ENCODE data around the gene FBXW7. TPM values are rescaled to one million over a fixed set of nuclear protein-coding genes. Genes with fewer than 3 reads are reported as not detected.

FBXW7 gene
- polyA plus RNA-seq, 2 of the 4 experiments (the other 2 are of a cell fraction) = 7.2 to 12.5 TPM

DNA sequence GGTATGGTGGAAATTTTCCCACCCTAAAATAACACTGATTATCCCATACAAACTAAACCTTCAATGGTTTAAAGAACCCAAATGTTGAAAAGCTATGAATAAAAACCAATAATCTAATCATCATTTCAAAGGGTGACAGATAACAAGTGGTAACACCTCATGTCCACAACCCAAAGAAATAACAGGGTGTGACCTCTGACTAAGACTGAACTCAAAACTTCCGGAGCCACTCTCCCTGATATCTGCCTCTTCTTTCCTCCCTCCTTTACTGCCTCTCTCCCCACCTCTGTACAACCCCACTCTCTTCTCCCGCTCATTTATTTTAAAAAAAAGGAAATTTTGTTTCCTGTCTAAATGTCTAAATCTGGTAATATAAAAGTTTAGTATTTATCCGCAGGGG, 11.5 kb downstream of the FBXW7 start:
- no peak overlapping the region for H3K27ac ChIP-seq
- TF ChIP-seq, protein P1, sequence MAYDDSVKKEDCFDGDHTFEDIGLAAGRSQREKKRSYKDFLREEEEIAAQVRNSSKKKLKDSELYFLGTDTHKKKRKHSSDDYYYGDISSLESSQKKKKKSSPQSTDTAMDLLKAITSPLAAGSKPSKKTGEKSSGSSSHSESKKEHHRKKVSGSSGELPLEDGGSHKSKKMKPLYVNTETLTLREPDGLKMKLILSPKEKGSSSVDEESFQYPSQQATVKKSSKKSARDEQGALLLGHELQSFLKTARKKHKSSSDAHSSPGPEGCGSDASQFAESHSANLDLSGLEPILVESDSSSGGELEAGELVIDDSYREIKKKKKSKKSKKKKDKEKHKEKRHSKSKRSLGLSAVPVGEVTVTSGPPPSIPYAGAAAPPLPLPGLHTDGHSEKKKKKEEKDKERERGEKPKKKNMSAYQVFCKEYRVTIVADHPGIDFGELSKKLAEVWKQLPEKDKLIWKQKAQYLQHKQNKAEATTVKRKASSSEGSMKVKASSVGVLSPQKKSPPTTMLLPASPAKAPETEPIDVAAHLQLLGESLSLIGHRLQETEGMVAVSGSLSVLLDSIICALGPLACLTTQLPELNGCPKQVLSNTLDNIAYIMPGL (CRISPR knock-in tag; IDR thresholded peaks at IDR 0.05; ENCODE audit: borderline replicate concordance) = no peak
- no peak for TF ChIP-seq HEYL (CRISPR knock-in tag; IDR thresholded peaks at IDR 0.05)
- TF ChIP-seq HOXB5 (CRISPR knock-in tag; IDR thresholded peaks at IDR 0.05) = no peak
- TF ChIP-seq CHD2 (IDR thresholded peaks at IDR 0.05; ENCODE audit: low read length, partially characterized antibody) = no peak
- TF ChIP-seq, protein P2, sequence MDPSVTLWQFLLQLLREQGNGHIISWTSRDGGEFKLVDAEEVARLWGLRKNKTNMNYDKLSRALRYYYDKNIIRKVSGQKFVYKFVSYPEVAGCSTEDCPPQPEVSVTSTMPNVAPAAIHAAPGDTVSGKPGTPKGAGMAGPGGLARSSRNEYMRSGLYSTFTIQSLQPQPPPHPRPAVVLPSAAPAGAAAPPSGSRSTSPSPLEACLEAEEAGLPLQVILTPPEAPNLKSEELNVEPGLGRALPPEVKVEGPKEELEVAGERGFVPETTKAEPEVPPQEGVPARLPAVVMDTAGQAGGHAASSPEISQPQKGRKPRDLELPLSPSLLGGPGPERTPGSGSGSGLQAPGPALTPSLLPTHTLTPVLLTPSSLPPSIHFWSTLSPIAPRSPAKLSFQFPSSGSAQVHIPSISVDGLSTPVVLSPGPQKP (IDR thresholded peaks at IDR 0.05; ENCODE audit: low read depth, low read length) = no peak
- TF ChIP-seq ZSCAN20 (CRISPR knock-in tag; IDR thresholded peaks at IDR 0.05) = no peak
- no peak for TF ChIP-seq MYC (IDR thresholded peaks at IDR 0.05; ENCODE audit: borderline replicate concordance, low read length)
- TF ChIP-seq SMC3 (IDR thresholded peaks at IDR 0.05) = no peak
- no peak for TF ChIP-seq HOXA7 (CRISPR knock-in tag; IDR thresholded peaks at IDR 0.05)
- TF ChIP-seq, protein P3, sequence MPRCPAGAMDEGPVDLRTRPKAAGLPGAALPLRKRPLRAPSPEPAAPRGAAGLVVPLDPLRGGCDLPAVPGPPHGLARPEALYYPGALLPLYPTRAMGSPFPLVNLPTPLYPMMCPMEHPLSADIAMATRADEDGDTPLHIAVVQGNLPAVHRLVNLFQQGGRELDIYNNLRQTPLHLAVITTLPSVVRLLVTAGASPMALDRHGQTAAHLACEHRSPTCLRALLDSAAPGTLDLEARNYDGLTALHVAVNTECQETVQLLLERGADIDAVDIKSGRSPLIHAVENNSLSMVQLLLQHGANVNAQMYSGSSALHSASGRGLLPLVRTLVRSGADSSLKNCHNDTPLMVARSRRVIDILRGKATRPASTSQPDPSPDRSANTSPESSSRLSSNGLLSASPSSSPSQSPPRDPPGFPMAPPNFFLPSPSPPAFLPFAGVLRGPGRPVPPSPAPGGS (IDR thresholded peaks at IDR 0.05) = no peak
- no peak for TF ChIP-seq POLR2A (IDR thresholded peaks at IDR 0.05; ENCODE audit: low read length)
- TF ChIP-seq RFX5 (IDR thresholded peaks at IDR 0.05) = no peak
- no peak for TF ChIP-seq HDAC2 (IDR thresholded peaks at IDR 0.05)
- TF ChIP-seq NFE2L2 (conservative IDR thresholded peaks at IDR 0.05; ENCODE audit: low read length) = no peak
- TF ChIP-seq, protein P4, sequence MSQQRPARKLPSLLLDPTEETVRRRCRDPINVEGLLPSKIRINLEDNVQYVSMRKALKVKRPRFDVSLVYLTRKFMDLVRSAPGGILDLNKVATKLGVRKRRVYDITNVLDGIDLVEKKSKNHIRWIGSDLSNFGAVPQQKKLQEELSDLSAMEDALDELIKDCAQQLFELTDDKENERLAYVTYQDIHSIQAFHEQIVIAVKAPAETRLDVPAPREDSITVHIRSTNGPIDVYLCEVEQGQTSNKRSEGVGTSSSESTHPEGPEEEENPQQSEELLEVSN (IDR thresholded peaks at IDR 0.05; ENCODE audit: borderline replicate concordance, low read depth) = no peak
- H3K4me3 ChIP-seq = no peak overlapping the region
- ChIA-PET CTCF (no interaction called here), POLR2A (no interaction called here)
- 87% methylated on average over 3 of the region's 3 CpGs for WGBS (ENCODE audit: missing lambda C conversion rate)
- DNase-seq (ENCODE audit: low read depth in 1 of 2, low spot score in 1 of 2) = no peak
- H3K9me3 ChIP-seq = no peaks in the 10 kb centered on the region
- no peak for ATAC-seq
- FAIRE-seq = no peak
- H3K4me2 ChIP-seq = no peak overlapping the region
- peaks cover 7% of the 10 kb centered on the region; the same call in 1 of the 3 replicates for H3K4me1 ChIP-seq

DNA sequence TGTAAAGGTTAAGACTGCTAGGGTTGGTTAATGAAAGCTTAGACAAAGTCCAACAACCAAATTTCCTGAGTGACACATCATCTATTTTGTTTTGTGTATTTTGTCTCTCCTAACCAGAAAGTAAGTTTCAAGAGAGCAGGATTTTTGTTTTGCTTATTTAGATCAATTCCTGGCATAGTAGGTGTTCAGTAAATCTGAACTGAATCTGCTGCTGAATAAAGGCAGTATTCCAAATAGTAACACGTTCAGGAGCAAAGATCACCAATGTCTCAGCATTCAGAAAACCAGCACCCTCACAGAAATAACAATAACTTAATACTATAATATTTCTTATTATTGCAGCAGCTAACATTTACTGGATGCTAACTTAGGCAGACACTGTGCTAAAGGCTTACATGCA, 12.2 kb downstream of the FBXW7 start:
- no peak overlapping the region for H3K27ac ChIP-seq
- H3K9me3 ChIP-seq = no peaks in the 10 kb centered on the region
- POLR2A ChIA-PET = no interaction called here
- TF ChIP-seq RAD21 (conservative IDR thresholded peaks at IDR 0.05 in 1 of 2, IDR thresholded peaks at IDR 0.05 in 1 of 2) = no peak
- TF ChIP-seq, protein P5, sequence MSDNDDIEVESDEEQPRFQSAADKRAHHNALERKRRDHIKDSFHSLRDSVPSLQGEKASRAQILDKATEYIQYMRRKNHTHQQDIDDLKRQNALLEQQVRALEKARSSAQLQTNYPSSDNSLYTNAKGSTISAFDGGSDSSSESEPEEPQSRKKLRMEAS (IDR thresholded peaks at IDR 0.05) = no peak
- no peak for TF ChIP-seq CHD4 (IDR thresholded peaks at IDR 0.05; ENCODE audit: borderline replicate concordance)
- TF ChIP-seq, protein P6, sequence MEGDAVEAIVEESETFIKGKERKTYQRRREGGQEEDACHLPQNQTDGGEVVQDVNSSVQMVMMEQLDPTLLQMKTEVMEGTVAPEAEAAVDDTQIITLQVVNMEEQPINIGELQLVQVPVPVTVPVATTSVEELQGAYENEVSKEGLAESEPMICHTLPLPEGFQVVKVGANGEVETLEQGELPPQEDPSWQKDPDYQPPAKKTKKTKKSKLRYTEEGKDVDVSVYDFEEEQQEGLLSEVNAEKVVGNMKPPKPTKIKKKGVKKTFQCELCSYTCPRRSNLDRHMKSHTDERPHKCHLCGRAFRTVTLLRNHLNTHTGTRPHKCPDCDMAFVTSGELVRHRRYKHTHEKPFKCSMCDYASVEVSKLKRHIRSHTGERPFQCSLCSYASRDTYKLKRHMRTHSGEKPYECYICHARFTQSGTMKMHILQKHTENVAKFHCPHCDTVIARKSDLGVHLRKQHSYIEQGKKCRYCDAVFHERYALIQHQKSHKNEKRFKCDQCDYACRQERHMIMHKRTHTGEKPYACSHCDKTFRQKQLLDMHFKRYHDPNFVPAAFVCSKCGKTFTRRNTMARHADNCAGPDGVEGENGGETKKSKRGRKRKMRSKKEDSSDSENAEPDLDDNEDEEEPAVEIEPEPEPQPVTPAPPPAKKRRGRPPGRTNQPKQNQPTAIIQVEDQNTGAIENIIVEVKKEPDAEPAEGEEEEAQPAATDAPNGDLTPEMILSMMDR (IDR thresholded peaks at IDR 0.05) = no peak
- TF ChIP-seq, protein P7, sequence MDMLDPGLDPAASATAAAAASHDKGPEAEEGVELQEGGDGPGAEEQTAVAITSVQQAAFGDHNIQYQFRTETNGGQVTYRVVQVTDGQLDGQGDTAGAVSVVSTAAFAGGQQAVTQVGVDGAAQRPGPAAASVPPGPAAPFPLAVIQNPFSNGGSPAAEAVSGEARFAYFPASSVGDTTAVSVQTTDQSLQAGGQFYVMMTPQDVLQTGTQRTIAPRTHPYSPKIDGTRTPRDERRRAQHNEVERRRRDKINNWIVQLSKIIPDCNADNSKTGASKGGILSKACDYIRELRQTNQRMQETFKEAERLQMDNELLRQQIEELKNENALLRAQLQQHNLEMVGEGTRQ (IDR thresholded peaks at IDR 0.05) = no peak
- TF ChIP-seq ZNF302 (CRISPR knock-in tag; IDR thresholded peaks at IDR 0.05) = no peak
- no peak for TF ChIP-seq FOXS1 (CRISPR knock-in tag; IDR thresholded peaks at IDR 0.05)
- TF ChIP-seq CBX2 (IDR thresholded peaks at IDR 0.05; ENCODE audit: borderline replicate concordance, low read depth) = no peak
- no peak overlapping the region for H3K4me3 ChIP-seq
- 87% methylated on average over 1 of the region's 1 CpG for WGBS (ENCODE audit: missing lambda C conversion rate)
- H3K4me2 ChIP-seq = no peak overlapping the region
- DNase-seq (ENCODE audit: low read depth in 1 of 2, low spot score in 1 of 2) (no peak), ATAC-seq (no peak), FAIRE-seq (no peak)
- CTCF ChIA-PET = interaction anchor here (1.1 kb wide), 1 partner anchor 22 kb away, joined by 3 read pairs; no protein-coding TSS in a partner anchor
- H3K4me1 ChIP-seq = peaks cover 7% of the 10 kb centered on the region; the same call in 1 of the 3 replicates

All from A549 (cell line).